Gastrocnemius medialis (tissue), 4 donors: Measurements from ENCODE around the gene MASP1.

ENCODE experiments used
- CTCF ChIP-seq, 5 experiments: fragments of 450-650 bp in 3 of 5; fragments of 200-600 bp in 2 of 5; sonication (generic) in 2 of 5; IDR thresholded peaks in 4 of 5; conservative IDR thresholded peaks in 1 of 5; 1 replicate in 4 of 5; 2 replicates in 1 of 5; pipeline ENCODE4 v1.5.1; 2016 to 2019; ENCODE audit warnings: antibody characterized with exemption in 5 of 5, mild to moderate bottlenecking in 3 of 5, moderate library complexity in 3 of 5
- POLR2A ChIP-seq, 2 donors: fragments of 450-650 bp; IDR thresholded peaks; one replicate each; pipeline ENCODE4 v1.6.1; 2017; ENCODE audit warnings: antibody characterized with exemption in 2 of 2, mild to moderate bottlenecking in 2 of 2, moderate library complexity in 2 of 2

DNA sequence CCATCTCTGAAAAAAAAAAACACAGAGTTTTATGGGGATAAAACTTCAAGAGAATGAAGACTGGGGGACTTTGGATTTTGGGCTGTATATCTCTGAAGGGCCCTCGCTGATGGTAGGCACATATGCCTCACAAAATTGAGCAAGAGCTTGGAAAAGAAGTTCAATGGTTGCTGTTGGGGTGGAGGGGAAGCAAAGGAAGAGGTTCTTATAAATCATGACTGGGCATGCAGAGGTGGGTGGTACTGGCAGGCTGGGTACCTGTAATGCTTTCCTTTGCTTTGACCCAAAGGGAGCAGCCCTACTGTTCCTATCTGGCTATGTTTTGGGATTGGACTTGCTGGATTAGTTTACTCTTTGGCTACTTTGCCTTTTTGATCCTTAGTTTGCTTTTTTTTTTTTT lies 100.3 kb downstream of the MASP1 start:
- TF ChIP-seq POLR2A (IDR thresholded peaks at IDR 0.05) (no peak), CTCF (IDR thresholded peaks at IDR 0.05 in 4 of 5, conservative IDR thresholded peaks at IDR 0.05 in 1 of 5) (no peak)
